Neural cell (in vitro differentiated cells): ENCODE results near the gene CLEC4F. TPM values are rescaled to one million over a fixed set of nuclear protein-coding genes. Genes with fewer than 3 reads are reported as not detected.

Experiments
- H2AFZ ChIP-seq: fragments of 200-600, 300-800 bp; sonication (generic), shearing (Covaris generic); 2 replicates; pipeline ENCODE4 v1.6.0; 2014; ENCODE audit warnings: low read depth, mild to moderate bottlenecking, antibody characterized with exemption, low read length, moderate library complexity
- H3F3A ChIP-seq: fragments of 200-600 bp; shearing (Covaris generic); 2 replicates; pipeline ENCODE4 v1.6.1; 2016; ENCODE audit warnings: mild to moderate bottlenecking, moderate library complexity, mixed read lengths, antibody characterized with exemption, low read length; ENCODE audit not compliant: insufficient read depth, poor library complexity, severe bottlenecking
- H3K27ac ChIP-seq: fragments of 200-600, 300-800 bp; sonication (generic), shearing (Covaris generic); 2 replicates; pipeline ENCODE4 v1.5.1; 2014; ENCODE audit warnings: mild to moderate bottlenecking, low read length, moderate library complexity
- H3K27me3 ChIP-seq: fragments of 300-800, 200-600 bp; sonication (generic), shearing (Covaris generic); 2 replicates; pipeline ENCODE4 v1.6.0; 2014; ENCODE audit warnings: mild to moderate bottlenecking, low read depth, low read length, moderate library complexity; ENCODE audit not compliant: insufficient read depth
- H3K36me3 ChIP-seq: fragments of 300-800, 200-600 bp; sonication (generic), shearing (Covaris generic); 2 replicates; pipeline ENCODE4 v1.5.1; 2014; ENCODE audit warnings: mild to moderate bottlenecking, antibody characterized with exemption, low read length, moderate library complexity; ENCODE audit not compliant: insufficient read depth
- H3K4me2 ChIP-seq: fragments of 300-800, 200-600 bp; sonication (generic), shearing (Covaris generic); 2 replicates; pipeline ENCODE4 v1.6.0; 2014; ENCODE audit warnings: mild to moderate bottlenecking, low read length
- H3K4me3 ChIP-seq: fragments of 300-800, 200-600 bp; sonication (generic), shearing (Covaris generic); 2 replicates; pipeline ENCODE4 v1.5.1; 2014; ENCODE audit warnings: mild to moderate bottlenecking, low read length, moderate library complexity
- H3K79me2 ChIP-seq: fragments of 200-600 bp; shearing (Covaris generic); replicated peaks from 2 replicates; pipeline ENCODE4 v1.6.0; 2014; ENCODE audit warnings: mild to moderate bottlenecking, low read length, moderate library complexity; ENCODE audit not compliant: insufficient read depth
- H3K9ac ChIP-seq: fragments of 300-800, 200-600 bp; sonication (generic), shearing (Covaris generic); 2 replicates; pipeline ENCODE4 v1.6.1; 2016; ENCODE audit warnings: mild to moderate bottlenecking, low read length, mixed read lengths
- H3K9me2 ChIP-seq: fragments of 200-600 bp; shearing (Covaris generic); 2 replicates; pipeline ENCODE4 v1.6.1; 2016; ENCODE audit warnings: mild to moderate bottlenecking, low read length, mixed read lengths; ENCODE audit not compliant: insufficient read depth
- H3K9me3 ChIP-seq: fragments of 200-600, 300-800 bp; sonication (generic), shearing (Covaris generic); 2 replicates; pipeline ENCODE4 v1.6.1; 2016; ENCODE audit warnings: mild to moderate bottlenecking, mixed run types, low read length, moderate library complexity, mixed read lengths
- H4K20me1 ChIP-seq: fragments of 200-600 bp; shearing (Covaris generic); 2 replicates; pipeline ENCODE4 v1.6.1; 2016; ENCODE audit warnings: mild to moderate bottlenecking, mixed run types; ENCODE audit not compliant: insufficient read depth
- EP300 ChIP-seq: fragments of 450-650 bp; conservative IDR thresholded peaks from 2 replicates; pipeline ENCODE4 v1.6.1; 2014; ENCODE audit warnings: antibody characterized with exemption, mild to moderate bottlenecking, moderate library complexity; ENCODE audit not compliant: poor library complexity, severe bottlenecking
- EZH2 ChIP-seq: fragments of 200-600, 300-800 bp; shearing (Covaris generic), sonication (generic); IDR thresholded peaks from 2 replicates; pipeline ENCODE4 v1.6.1; 2014; ENCODE audit warnings: antibody characterized with exemption, low read length, borderline replicate concordance, mild to moderate bottlenecking; ENCODE audit not compliant: insufficient read depth, poor library complexity, severe bottlenecking
- MXI1 ChIP-seq: fragments of 450-650 bp; conservative IDR thresholded peaks from 2 replicates; pipeline ENCODE4 v1.6.1; 2014; ENCODE audit warnings: antibody characterized with exemption, mild to moderate bottlenecking; ENCODE audit not compliant: poor library complexity, severe bottlenecking
- POLR2AphosphoS5 ChIP-seq: IDR thresholded peaks from 2 replicates; pipeline ENCODE4 v1.6.1; 2012
- RAD21 ChIP-seq: fragments of 450-650 bp; conservative IDR thresholded peaks from 2 replicates; pipeline ENCODE4 v1.6.1; 2014; ENCODE audit warnings: antibody characterized with exemption, mild to moderate bottlenecking, moderate library complexity
- SMC3 ChIP-seq: fragments of 450-650 bp; conservative IDR thresholded peaks from 2 replicates; pipeline ENCODE4 v1.6.1; 2014; ENCODE audit warnings: antibody characterized with exemption, mild to moderate bottlenecking, moderate library complexity; ENCODE audit not compliant: poor library complexity
- TAF1 ChIP-seq: IDR thresholded peaks from 2 replicates; pipeline ENCODE4 v1.6.1; 2012; ENCODE audit warnings: low read depth
- polyA plus RNA-seq: library from polyadenylated mRNA; depleted of rRNA; stranded (reverse); fragments of >200 nt; gene quantifications from 2 replicates; pipeline ENCODE4 v1.2.3, GENCODE V29; 2014
- TF ChIP-seq, protein P1 (sequence below): fragments of 450-650 bp; IDR thresholded peaks from 2 replicates; pipeline ENCODE4 v1.5.1; 2014; ENCODE audit warnings: antibody characterized with exemption, mild to moderate bottlenecking, moderate library complexity; ENCODE audit not compliant: poor library complexity, severe bottlenecking
- TF ChIP-seq, protein P2 (sequence below): IDR thresholded peaks from 2 replicates; pipeline ENCODE4 v1.6.1; 2012; ENCODE audit warnings: borderline replicate concordance

The CLEC4F gene
- polyA plus RNA-seq, 1 donor from 2014 or later: not detected

DNA sequence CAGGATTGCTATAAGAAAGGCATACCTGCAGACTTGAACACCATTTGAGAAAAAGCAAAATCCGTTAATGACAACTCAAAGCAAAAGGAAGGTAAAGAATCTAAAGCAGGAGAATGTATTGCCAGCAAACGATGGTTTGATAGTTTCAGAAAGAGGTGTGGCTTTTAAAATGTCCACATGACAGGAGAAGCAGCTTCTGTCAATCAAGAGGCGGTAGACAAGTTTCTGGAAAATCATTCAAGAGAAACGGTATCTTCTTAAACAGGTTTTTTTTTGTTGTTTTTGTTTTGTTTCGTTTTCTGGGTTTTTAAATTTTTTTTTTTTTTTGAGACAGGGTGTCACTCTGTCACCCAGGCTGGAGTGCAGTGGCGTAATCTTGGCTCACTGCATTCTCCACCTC, 13.8 kb downstream of the CLEC4F start:
- Histone ChIP-seq H3K9me2 (no peaks in the 10 kb centered on the region), H3K4me3 (no peak overlapping the region), H3F3A (no peaks in the 10 kb centered on the region), H3K27me3 (no peaks in the 10 kb centered on the region), H3K4me2 (no peak overlapping the region), H2AFZ (no peak overlapping the region), H3K79me2 (no peaks in the 10 kb centered on the region), H3K9me3 (no peaks in the 10 kb centered on the region), H3K36me3 (no peaks in the 10 kb centered on the region), H3K9ac (no peak overlapping the region), H4K20me1 (no peaks in the 10 kb centered on the region), H3K27ac (no peak overlapping the region)
- TF ChIP-seq, protein P1, sequence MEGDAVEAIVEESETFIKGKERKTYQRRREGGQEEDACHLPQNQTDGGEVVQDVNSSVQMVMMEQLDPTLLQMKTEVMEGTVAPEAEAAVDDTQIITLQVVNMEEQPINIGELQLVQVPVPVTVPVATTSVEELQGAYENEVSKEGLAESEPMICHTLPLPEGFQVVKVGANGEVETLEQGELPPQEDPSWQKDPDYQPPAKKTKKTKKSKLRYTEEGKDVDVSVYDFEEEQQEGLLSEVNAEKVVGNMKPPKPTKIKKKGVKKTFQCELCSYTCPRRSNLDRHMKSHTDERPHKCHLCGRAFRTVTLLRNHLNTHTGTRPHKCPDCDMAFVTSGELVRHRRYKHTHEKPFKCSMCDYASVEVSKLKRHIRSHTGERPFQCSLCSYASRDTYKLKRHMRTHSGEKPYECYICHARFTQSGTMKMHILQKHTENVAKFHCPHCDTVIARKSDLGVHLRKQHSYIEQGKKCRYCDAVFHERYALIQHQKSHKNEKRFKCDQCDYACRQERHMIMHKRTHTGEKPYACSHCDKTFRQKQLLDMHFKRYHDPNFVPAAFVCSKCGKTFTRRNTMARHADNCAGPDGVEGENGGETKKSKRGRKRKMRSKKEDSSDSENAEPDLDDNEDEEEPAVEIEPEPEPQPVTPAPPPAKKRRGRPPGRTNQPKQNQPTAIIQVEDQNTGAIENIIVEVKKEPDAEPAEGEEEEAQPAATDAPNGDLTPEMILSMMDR: no peak
- no peak for TF ChIP-seq SMC3
- no peak for TF ChIP-seq POLR2AphosphoS5
- TF ChIP-seq, protein P2, sequence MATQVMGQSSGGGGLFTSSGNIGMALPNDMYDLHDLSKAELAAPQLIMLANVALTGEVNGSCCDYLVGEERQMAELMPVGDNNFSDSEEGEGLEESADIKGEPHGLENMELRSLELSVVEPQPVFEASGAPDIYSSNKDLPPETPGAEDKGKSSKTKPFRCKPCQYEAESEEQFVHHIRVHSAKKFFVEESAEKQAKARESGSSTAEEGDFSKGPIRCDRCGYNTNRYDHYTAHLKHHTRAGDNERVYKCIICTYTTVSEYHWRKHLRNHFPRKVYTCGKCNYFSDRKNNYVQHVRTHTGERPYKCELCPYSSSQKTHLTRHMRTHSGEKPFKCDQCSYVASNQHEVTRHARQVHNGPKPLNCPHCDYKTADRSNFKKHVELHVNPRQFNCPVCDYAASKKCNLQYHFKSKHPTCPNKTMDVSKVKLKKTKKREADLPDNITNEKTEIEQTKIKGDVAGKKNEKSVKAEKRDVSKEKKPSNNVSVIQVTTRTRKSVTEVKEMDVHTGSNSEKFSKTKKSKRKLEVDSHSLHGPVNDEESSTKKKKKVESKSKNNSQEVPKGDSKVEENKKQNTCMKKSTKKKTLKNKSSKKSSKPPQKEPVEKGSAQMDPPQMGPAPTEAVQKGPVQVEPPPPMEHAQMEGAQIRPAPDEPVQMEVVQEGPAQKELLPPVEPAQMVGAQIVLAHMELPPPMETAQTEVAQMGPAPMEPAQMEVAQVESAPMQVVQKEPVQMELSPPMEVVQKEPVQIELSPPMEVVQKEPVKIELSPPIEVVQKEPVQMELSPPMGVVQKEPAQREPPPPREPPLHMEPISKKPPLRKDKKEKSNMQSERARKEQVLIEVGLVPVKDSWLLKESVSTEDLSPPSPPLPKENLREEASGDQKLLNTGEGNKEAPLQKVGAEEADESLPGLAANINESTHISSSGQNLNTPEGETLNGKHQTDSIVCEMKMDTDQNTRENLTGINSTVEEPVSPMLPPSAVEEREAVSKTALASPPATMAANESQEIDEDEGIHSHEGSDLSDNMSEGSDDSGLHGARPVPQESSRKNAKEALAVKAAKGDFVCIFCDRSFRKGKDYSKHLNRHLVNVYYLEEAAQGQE: no peak
- TF ChIP-seq EZH2: no peak
- TF ChIP-seq RAD21: no peak
- no peak for TF ChIP-seq TAF1
- no peak for TF ChIP-seq MXI1
- TF ChIP-seq EP300: no peak

DNA sequence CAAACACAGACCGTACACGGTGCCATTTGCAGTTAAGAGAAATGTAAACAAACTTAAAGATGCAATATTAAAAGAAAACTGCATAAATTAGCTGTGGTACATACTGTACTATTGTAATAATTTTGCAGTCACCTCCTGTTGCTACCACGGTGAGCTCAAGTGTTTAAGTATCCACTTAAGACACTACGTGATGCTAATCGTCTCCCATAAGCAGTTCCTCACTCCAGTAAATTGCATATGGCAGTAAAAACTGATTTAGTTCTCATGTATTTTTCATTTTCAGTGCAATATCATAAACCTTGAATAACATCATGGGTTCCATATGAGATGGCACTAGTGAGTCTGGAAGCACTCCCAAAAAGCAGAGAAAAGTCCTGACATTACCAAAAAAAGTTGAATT, 14.4 kb downstream of the CLEC4F start:
- Histone ChIP-seq H3K27ac (no peak overlapping the region), H3K9ac (no peak overlapping the region), H4K20me1 (no peaks in the 10 kb centered on the region), H3K9me3 (no peaks in the 10 kb centered on the region), H3K79me2 (no peaks in the 10 kb centered on the region), H3K4me2 (no peak overlapping the region), H3K27me3 (no peaks in the 10 kb centered on the region), H2AFZ (no peak overlapping the region), H3F3A (no peaks in the 10 kb centered on the region), H3K36me3 (no peaks in the 10 kb centered on the region), H3K9me2 (no peaks in the 10 kb centered on the region), H3K4me3 (no peak overlapping the region)
- TF ChIP-seq RAD21 (no peak), MXI1 (no peak), EZH2 (no peak), POLR2AphosphoS5 (no peak), SMC3 (no peak), TAF1 (no peak), EP300 (no peak)
- TF ChIP-seq, protein P1: no peak
- TF ChIP-seq, protein P2: no peak
